Panc1 (cell line): ENCODE measurements around the gene IFNAR1. TPM values are rescaled to one million over a fixed set of nuclear protein-coding genes. Genes with fewer than 3 reads are reported as not detected.

Source experiments
- ATAC-seq: fragments of 200-7000 bp; cut with Tn5 transposase; 2 replicates; pipeline ENCODE4 v1.9.1; 2020; ENCODE audit warnings: mild to moderate bottlenecking, moderate library complexity
- BruUV-seq: library from RNA; stranded (reverse); fragments of 400-500 nt; replicated peaks from 2 replicates; lab custom pipeline; 2021; lab: Mats Ljungman, UMichigan
- CTCF ChIA-PET: fragments of 300-600 bp; sonication (Branson Sonifier 250); formaldehyde crosslinking; loops from one replicate; lab custom pipeline; 2022; ENCODE audit warnings: antibody characterized with exemption; lab: Charles Lee
- POLR2A ChIA-PET: fragments of 300-600 bp; sonication (Branson Sonifier 250); formaldehyde crosslinking; loops from one replicate; lab custom pipeline; 2022; ENCODE audit warnings: antibody characterized with exemption; lab: Charles Lee
- DNase-seq: peaks from one replicate; pipeline ENCODE4 v3.0.0-alpha.2; 2010; ENCODE audit warnings: low read depth, low spot score
- H3K27ac ChIP-seq: 2 replicates; pipeline ENCODE4 v1.5.1; 2011; ENCODE audit warnings: mild to moderate bottlenecking, low read length, inconsistent platforms
- H3K27me3 ChIP-seq: fragments of 200-500 bp; sonication (Bioruptor generic); 2 replicates; pipeline ENCODE4 v1.6.0; 2014; ENCODE audit warnings: low read length, inconsistent platforms; ENCODE audit not compliant: control insufficient read depth, insufficient read depth
- H3K36me3 ChIP-seq: fragments of 200-500 bp; sonication (Bioruptor generic); 2 replicates; pipeline ENCODE4 v1.5.1; 2014; ENCODE audit warnings: inconsistent platforms, mild to moderate bottlenecking, low read length, moderate library complexity; ENCODE audit not compliant: control insufficient read depth, insufficient read depth
- H3K4me1 ChIP-seq: 2 replicates; pipeline ENCODE4 v1.5.1; 2011; ENCODE audit warnings: inconsistent platforms, mild to moderate bottlenecking, low read length, moderate library complexity; ENCODE audit not compliant: control insufficient read depth, insufficient read depth
- H3K4me3 ChIP-seq, 2 experiments: 2 replicates each; pipeline ENCODE4 v1.5.1; 2011 to 2012; ENCODE audit warnings: low read depth in 2 of 2, low read length in 2 of 2, mild to moderate bottlenecking in 2 of 2, inconsistent platforms in 1 of 2, moderate library complexity in 1 of 2
- H3K9me3 ChIP-seq: fragments of 200-500 bp; sonication (Bioruptor generic); 2 replicates; pipeline ENCODE4 v1.5.1; 2014; ENCODE audit warnings: low read depth, mild to moderate bottlenecking, inconsistent platforms, low read length, moderate library complexity; ENCODE audit not compliant: control insufficient read depth, insufficient read depth
- POLR2AphosphoS5 ChIP-seq: IDR thresholded peaks from 2 replicates; pipeline ENCODE4 v1.6.1; 2012; ENCODE audit warnings: mild to moderate bottlenecking, low read depth, low read length, moderate library complexity
- SIN3A ChIP-seq: IDR thresholded peaks from 2 replicates; pipeline ENCODE4 v1.6.1; 2012; ENCODE audit warnings: low read depth, mild to moderate bottlenecking, low read length, moderate library complexity, borderline replicate concordance; ENCODE audit not compliant: insufficient read depth
- TCF7L2 ChIP-seq: IDR thresholded peaks from 2 replicates; pipeline ENCODE4 v1.6.1; 2011; ENCODE audit warnings: mild to moderate bottlenecking, low read depth, low read length, inconsistent platforms
- in situ Hi-C: cut with HindIII; loops from 2 replicates; pipeline ENCODE4 v1.10.0; 2016; ENCODE audit warnings: low sequenced_read_pairs, low pct_unique_long_range_greater_than_20kb
- intact Hi-C: fragments of 100-400 bp; cut with micrococcal nuclease; formaldehyde crosslinking; loops from one replicate; pipeline ENCODE4 v1.10.0; 2022; ENCODE audit not compliant: unreplicated experiment
- total RNA-seq: library from RNA; stranded (reverse); gene quantifications from one replicate; pipeline ENCODE4 v1.2.1, GENCODE V29; 2021; ENCODE audit not compliant: unreplicated experiment
- TF ChIP-seq, protein P1 (sequence below): fragments of 450-650 bp; IDR thresholded peaks from 2 replicates; pipeline ENCODE4 v1.5.1; 2017; ENCODE audit warnings: mild to moderate bottlenecking
- TF ChIP-seq, protein P2 (sequence below), 2 experiments: IDR thresholded peaks; 2 replicates each; pipeline ENCODE4 v1.6.1; 2011 to 2012; ENCODE audit warnings: low read depth in 2 of 2, control low read depth in 1 of 2, low read length in 1 of 2, mild to moderate bottlenecking in 1 of 2, moderate library complexity in 1 of 2; ENCODE audit not compliant: insufficient read depth in 1 of 2

The IFNAR1 gene
- total RNA-seq, 1 experiment from 2014 or later, result 23.8 TPM

DNA sequence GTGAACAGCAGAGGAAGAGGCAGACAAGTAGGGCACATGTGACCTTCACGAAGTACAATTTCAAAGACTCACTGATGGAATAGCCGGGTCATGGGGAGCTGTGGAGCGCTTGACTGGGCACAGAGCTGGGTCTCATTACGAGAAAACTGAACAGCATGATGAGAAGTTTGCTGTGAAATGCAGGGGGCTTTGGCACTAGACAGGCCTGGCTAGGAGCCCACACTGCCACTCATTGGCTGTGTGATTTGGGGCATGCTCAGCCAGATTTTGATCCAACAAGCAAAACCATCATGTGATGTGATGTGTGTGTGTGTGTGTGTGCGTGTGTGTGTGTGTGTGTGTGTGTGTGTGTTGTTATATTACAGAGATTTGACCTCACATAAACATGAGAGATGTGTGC lies 73.6 kb downstream of the IFNAR1 start:
- Histone ChIP-seq H3K27me3 (no peaks in the 10 kb centered on the region), H3K27ac (no peak overlapping the region), H3K4me3 (no peak overlapping the region), H3K36me3 (peaks cover under 1% of the 10 kb centered on the region; the same call in 1 of the 2 replicates), H3K9me3 (no peaks in the 10 kb centered on the region), H3K4me1 (peaks cover 3% of the 10 kb centered on the region; the same call in 1 of the 2 replicates)
- TF ChIP-seq, protein P1, sequence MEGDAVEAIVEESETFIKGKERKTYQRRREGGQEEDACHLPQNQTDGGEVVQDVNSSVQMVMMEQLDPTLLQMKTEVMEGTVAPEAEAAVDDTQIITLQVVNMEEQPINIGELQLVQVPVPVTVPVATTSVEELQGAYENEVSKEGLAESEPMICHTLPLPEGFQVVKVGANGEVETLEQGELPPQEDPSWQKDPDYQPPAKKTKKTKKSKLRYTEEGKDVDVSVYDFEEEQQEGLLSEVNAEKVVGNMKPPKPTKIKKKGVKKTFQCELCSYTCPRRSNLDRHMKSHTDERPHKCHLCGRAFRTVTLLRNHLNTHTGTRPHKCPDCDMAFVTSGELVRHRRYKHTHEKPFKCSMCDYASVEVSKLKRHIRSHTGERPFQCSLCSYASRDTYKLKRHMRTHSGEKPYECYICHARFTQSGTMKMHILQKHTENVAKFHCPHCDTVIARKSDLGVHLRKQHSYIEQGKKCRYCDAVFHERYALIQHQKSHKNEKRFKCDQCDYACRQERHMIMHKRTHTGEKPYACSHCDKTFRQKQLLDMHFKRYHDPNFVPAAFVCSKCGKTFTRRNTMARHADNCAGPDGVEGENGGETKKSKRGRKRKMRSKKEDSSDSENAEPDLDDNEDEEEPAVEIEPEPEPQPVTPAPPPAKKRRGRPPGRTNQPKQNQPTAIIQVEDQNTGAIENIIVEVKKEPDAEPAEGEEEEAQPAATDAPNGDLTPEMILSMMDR, result no peak
- no peak for TF ChIP-seq TCF7L2
- TF ChIP-seq, protein P2, sequence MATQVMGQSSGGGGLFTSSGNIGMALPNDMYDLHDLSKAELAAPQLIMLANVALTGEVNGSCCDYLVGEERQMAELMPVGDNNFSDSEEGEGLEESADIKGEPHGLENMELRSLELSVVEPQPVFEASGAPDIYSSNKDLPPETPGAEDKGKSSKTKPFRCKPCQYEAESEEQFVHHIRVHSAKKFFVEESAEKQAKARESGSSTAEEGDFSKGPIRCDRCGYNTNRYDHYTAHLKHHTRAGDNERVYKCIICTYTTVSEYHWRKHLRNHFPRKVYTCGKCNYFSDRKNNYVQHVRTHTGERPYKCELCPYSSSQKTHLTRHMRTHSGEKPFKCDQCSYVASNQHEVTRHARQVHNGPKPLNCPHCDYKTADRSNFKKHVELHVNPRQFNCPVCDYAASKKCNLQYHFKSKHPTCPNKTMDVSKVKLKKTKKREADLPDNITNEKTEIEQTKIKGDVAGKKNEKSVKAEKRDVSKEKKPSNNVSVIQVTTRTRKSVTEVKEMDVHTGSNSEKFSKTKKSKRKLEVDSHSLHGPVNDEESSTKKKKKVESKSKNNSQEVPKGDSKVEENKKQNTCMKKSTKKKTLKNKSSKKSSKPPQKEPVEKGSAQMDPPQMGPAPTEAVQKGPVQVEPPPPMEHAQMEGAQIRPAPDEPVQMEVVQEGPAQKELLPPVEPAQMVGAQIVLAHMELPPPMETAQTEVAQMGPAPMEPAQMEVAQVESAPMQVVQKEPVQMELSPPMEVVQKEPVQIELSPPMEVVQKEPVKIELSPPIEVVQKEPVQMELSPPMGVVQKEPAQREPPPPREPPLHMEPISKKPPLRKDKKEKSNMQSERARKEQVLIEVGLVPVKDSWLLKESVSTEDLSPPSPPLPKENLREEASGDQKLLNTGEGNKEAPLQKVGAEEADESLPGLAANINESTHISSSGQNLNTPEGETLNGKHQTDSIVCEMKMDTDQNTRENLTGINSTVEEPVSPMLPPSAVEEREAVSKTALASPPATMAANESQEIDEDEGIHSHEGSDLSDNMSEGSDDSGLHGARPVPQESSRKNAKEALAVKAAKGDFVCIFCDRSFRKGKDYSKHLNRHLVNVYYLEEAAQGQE (IDR thresholded peaks at IDR 0.05; ENCODE audit: insufficient read depth in 1 of 2, low read depth in 2 of 2, low read length in 1 of 2), result no peak
- no peak for TF ChIP-seq SIN3A
- no peak for TF ChIP-seq POLR2AphosphoS5
- no peak for ATAC-seq
- BruUV-seq, result no TSS peak
- intact Hi-C loops, result no loop called here
- ChIA-PET POLR2A (no interaction called here), CTCF (no interaction called here)
- no peak for DNase-seq
- in situ Hi-C loops, result no loop called here

DNA sequence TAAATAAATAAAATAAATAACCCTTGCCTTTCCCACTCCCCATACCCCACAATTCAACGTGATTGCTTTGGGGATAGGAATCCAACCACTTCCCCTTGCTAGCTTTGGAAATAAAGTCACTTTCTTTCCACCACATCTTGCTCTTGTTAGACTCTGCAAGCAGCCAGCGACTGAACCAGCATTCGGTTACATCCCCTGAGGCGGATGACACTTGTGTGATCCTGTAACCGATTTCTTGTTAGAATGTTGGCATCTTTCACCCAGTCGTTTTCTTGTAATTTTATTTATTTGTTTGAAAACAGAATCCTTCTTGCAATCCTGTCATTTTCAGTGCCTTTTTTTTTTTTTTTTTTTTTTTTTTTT lies 76.8 kb downstream of the IFNAR1 start:
- intact Hi-C loops, result no loop called here

More for the DNA sequence above, 76.8 kb downstream of the IFNAR1 start:
- no peak overlapping the region for H3K27ac ChIP-seq
- H3K4me1 ChIP-seq, result peaks cover 6% of the 10 kb centered on the region; the same call in 1 of the 2 replicates
- TF ChIP-seq TCF7L2 (no peak), SIN3A (no peak), POLR2AphosphoS5 (no peak)
- TF ChIP-seq, protein P2 (IDR thresholded peaks at IDR 0.05; ENCODE audit: insufficient read depth in 1 of 2, low read depth in 2 of 2, low read length in 1 of 2), result no peak
- TF ChIP-seq, protein P1, result no peak
- ATAC-seq (no peak), DNase-seq (no peak)
- H3K9me3 ChIP-seq, result no peaks in the 10 kb centered on the region
- ChIA-PET POLR2A (no interaction called here), CTCF (no interaction called here)
- no peaks in the 10 kb centered on the region for H3K27me3 ChIP-seq
- in situ Hi-C loops, result no loop called here
- no TSS peak for BruUV-seq
- H3K4me3 ChIP-seq, result no peak overlapping the region
- peaks cover 3% of the 10 kb centered on the region; the same call in 1 of the 2 replicates for H3K36me3 ChIP-seq
